ENCODE data around the gene NAMPT. TPM values are rescaled to one million over a fixed set of nuclear protein-coding genes. Genes with fewer than 3 reads are reported as not detected.
"Not testable (repeated sequence)": the region's sequence is repeated elsewhere in the genome, so short reads cannot be mapped to it uniquely, and the experiment has no call there.

NAMPT gene
- total RNA-seq, 1 experiment from 2014 or later, result 66.0 TPM

- CTCF ChIA-PET, result no interaction called here
- Histone ChIP-seq H4K20me1 (ENCODE audit: low read length) (no peaks in the 10 kb centered on the region), H3K9me3 (ENCODE audit: low read length) (no peaks in the 10 kb centered on the region), H3K79me2 (ENCODE audit: low read length) (no peaks in the 10 kb centered on the region), H3K4me2 (ENCODE audit: low read length) (no peak overlapping the region), H3K27ac (ENCODE audit: low read length) (no peak overlapping the region), H3F3A (ENCODE audit: low read length, unreplicated experiment) (no peaks in the 10 kb centered on the region), H3K9me2 (replicated peaks; ENCODE audit: low read length) (no peaks in the 10 kb centered on the region), H3K9ac (ENCODE audit: low read length) (no peak overlapping the region), H3K4me3 (ENCODE audit: low read length) (no peak overlapping the region), H2AFZ (ENCODE audit: low read length) (no peak overlapping the region), H3K4me1 (ENCODE audit: insufficient read depth, low read length) (peaks cover 17% of the 10 kb centered on the region), H3K36me3 (ENCODE audit: low read depth, low read length) (no peaks in the 10 kb centered on the region), H3K27me3 (ENCODE audit: low read length) (no peaks in the 10 kb centered on the region)
- POLR2A ChIA-PET (ENCODE audit: unreplicated experiment), result no interaction called here
- no peak for ATAC-seq
- BruUV-seq (replicated peaks), result no TSS peak
- intact Hi-C loops (cut with micrococcal nuclease), result no loop called here
- DNase-seq, result no peak
- TF ChIP-seq CTCF (conservative IDR thresholded peaks at IDR 0.05; ENCODE audit: low read depth, low read length) (no peak), EZH2phosphoT487 (IDR thresholded peaks at IDR 0.05; ENCODE audit: borderline replicate concordance, low read length) (no peak), EZH2 (IDR thresholded peaks at IDR 0.05; ENCODE audit: low read length, unreplicated experiment) (no peak)
Observed at GRCh38 chr7:106326594-106327537, 42.1 kb upstream of the NAMPT start.

- H2AFZ ChIP-seq (ENCODE audit: low read length); H3K27ac ChIP-seq (ENCODE audit: low read length); H3K27me3 ChIP-seq (ENCODE audit: low read length); intact Hi-C loops (cut with micrococcal nuclease); CTCF ChIA-PET; DNase-seq; H3K4me2 ChIP-seq (ENCODE audit: low read length); BruUV-seq (replicated peaks); H3K9me3 ChIP-seq (ENCODE audit: low read length); H3F3A ChIP-seq (ENCODE audit: low read length, unreplicated experiment); POLR2A ChIA-PET (ENCODE audit: unreplicated experiment); H3K9ac ChIP-seq (ENCODE audit: low read length); H3K79me2 ChIP-seq (ENCODE audit: low read length); H3K4me3 ChIP-seq (ENCODE audit: low read length); H3K4me1 ChIP-seq (ENCODE audit: insufficient read depth, low read length); H4K20me1 ChIP-seq (ENCODE audit: low read length); ATAC-seq; H3K36me3 ChIP-seq (ENCODE audit: low read depth, low read length); H3K9me2 ChIP-seq (replicated peaks; ENCODE audit: low read length): not testable (repeated sequence)
Observed at GRCh38 chr7:106324509-106324908, 39.7 kb upstream of the NAMPT start.

GRCh38 chr7:106320254-106320770 lies 35.5 kb upstream of the NAMPT start:
- H3K4me1 ChIP-seq (ENCODE audit: insufficient read depth, low read length), result peaks cover 12% of the 10 kb centered on the region
- H4K20me1 ChIP-seq (ENCODE audit: low read length); CTCF ChIA-PET; BruUV-seq (replicated peaks); H3K4me3 ChIP-seq (ENCODE audit: low read length); H3K9ac ChIP-seq (ENCODE audit: low read length); H3K27me3 ChIP-seq (ENCODE audit: low read length); H3F3A ChIP-seq (ENCODE audit: low read length, unreplicated experiment); H3K4me2 ChIP-seq (ENCODE audit: low read length); H3K9me2 ChIP-seq (replicated peaks; ENCODE audit: low read length); ATAC-seq; H3K79me2 ChIP-seq (ENCODE audit: low read length); H3K36me3 ChIP-seq (ENCODE audit: low read depth, low read length); POLR2A ChIA-PET (ENCODE audit: unreplicated experiment); H3K27ac ChIP-seq (ENCODE audit: low read length); intact Hi-C loops (cut with micrococcal nuclease); DNase-seq; H2AFZ ChIP-seq (ENCODE audit: low read length); H3K9me3 ChIP-seq (ENCODE audit: low read length): not testable (repeated sequence)

Measured in PC-3 (cell line).